Activated CD4-positive, alpha-beta T cell treated with anti-CD3 and anti-CD28 coated beads, Interleukin-2, amount 50 U/mL, for 1 hour (primary cell): ENCODE measurements around the gene CHD2.
"Not testable (repeated sequence)": the region's sequence is repeated elsewhere in the genome, so short reads cannot be mapped to it uniquely, and the experiment has no call there.

Experiments used
- DNase-seq: peaks from one replicate; pipeline ENCODE4 v3.0.0-alpha.2; 2020

Gene CHD2

DNA sequence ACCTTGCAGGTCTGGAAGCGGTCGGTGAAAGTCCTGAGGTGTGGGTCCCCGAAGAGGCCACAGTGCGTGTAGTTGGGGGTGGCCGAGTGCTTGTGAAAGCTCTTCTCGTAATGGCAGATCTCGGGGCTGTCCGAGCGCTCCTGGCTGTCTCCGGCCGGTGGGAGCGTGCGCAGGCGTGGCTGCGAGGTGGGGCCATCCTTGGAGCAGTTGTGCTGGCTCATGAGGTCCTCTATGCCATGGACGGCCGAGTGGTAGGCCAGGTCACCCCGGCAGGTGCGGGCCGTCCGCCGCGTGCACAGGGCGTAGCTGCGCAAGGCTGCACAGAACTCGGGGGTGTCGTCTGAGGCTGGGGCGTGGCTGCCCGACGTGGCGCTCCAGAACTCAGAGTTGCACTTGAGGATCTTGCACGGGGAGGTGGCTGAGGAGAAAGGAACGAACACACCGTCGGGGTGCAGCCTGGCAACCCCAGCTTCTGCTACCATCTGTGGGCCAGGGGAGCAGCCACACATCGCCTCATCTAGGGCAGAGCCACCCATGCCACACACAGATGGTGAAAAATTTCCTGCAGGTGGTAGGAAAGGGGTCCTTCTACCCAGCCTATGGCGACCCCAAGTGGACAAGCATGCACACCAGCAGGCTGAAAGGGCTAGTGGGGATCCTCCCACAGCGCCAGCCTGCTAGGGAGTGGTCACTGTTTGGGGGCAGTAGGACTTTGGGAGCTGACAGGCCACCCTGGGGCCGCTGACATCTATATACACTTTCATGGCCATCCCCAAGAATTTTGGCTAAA lies 152.2 kb downstream of the CHD2 start:
- no peak for DNase-seq

DNA sequence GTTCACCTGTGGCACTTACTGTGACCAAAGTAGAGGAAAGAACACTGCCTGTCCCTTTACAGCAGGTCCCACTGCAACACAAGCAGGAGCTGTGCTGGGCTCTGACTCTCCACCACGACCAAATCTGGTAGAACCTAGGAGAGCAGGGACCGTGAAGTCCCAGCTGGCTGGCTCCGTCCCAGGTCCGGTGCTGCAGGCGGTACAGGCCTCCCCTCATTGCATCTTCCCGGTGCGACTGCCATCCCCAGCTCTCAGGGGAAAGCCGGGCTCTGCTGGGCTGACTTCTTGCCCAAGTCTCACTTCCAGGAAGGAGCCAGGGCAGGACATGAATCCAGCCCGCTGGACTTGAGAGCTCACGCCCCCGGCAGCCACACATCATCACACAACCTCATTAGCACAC lies 155.1 kb downstream of the CHD2 start:
- DNase-seq, result no peak

DNA sequence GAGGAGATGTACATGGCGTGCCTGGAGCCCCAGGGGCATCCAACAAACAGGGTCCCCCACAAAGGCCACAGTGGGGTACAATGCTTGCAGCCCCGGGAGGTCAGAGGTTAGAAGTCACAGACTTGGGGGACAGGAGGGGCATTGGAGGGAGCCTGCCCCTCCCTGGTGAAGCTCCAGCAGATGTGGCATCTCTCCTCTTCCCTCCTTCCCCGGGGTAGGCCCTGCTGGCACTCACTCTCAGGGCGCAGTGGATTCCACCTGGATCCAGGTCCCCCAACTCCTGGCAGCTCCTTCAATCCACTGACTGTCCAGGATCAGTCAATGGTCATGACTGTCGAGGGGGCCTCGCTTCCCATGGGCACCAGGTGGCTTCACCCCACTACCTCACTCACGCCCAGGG lies 156.7 kb downstream of the CHD2 start:
- no peak for DNase-seq

DNA sequence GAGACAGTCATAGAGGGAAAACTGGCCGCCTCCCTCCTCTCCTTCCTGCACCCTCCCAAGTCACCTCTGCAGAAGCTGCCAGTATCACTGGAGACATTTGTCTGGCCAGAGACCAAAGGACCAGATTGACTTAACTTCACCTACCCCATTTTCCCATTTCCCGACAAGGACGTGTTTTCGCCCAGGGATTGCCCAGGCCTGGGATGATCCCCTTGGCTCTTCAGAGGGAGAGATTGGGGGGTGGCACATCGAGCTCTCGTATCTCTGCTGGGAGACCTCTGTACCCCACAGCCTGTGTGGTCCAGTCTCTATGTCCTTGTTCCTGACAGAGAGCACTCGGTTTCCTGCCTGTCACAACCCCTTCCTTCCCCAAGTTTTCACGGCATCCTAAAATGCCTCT lies 157.5 kb downstream of the CHD2 start:
- no peak for DNase-seq

DNA sequence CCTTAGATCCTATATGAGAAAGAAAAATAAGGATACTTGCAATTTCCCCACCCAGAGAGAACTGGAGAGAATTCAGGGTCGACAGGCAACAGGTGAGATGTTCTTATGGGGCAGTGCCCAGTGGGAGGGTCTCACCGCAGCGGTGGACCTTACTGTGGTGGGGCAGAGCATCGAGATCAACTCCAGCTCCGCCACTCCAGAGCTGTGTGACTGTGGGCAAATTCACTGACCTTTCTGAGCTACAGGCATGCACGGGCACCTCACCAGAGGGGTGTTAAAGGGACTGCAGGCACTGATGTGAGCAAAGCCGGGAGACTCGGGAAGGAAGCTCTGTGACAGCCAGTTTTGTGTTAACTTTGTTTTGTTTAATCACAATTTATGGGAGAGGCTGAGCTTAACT lies 158.0 kb downstream of the CHD2 start:
- no peak for DNase-seq

DNA sequence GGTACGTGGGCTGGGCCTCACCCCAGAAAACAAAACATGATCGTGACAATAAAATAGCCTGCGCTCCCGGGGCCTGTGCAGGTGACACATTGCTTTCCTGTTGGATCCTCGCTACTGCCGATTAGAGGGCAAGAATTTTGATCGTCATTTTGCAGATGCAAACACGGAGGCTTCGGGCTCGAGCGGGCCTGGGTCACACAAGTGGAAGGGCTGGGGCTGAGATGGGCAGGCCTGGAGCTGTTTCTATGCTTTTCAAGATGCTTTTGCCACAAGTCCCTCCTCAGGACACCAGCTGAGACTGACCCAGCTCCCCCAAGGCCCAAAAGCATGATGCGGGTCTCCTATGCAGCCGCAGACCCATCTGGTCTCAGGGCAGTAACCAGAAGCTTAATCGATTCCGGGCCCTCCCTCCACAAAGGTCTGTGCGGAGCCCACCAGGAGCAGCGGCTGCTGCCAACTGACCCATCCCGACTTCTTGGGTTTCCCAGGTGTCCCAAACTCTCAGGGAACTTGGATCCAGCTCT lies 158.8 kb downstream of the CHD2 start:
- no peak for DNase-seq

DNA sequence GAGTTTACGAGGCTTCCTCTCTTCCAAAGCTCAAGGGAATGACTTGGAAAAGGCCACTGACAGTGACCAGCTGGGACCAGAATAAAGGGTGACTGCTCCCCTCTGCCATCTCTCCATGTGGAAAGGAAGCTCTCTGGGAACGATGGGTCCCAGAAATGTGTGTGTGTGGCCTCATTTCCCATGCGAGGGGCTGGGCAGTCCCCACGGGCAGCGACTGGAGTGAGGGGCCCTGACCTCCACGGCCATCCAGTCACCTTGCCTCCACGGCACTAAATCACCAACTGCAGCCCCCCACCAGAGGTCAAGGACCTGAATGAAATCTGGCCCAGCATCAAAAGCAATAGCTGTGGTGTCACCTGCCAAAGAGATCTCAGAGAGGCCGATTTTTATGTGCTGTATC lies 159.3 kb downstream of the CHD2 start:
- DNase-seq, result no peak

DNA sequence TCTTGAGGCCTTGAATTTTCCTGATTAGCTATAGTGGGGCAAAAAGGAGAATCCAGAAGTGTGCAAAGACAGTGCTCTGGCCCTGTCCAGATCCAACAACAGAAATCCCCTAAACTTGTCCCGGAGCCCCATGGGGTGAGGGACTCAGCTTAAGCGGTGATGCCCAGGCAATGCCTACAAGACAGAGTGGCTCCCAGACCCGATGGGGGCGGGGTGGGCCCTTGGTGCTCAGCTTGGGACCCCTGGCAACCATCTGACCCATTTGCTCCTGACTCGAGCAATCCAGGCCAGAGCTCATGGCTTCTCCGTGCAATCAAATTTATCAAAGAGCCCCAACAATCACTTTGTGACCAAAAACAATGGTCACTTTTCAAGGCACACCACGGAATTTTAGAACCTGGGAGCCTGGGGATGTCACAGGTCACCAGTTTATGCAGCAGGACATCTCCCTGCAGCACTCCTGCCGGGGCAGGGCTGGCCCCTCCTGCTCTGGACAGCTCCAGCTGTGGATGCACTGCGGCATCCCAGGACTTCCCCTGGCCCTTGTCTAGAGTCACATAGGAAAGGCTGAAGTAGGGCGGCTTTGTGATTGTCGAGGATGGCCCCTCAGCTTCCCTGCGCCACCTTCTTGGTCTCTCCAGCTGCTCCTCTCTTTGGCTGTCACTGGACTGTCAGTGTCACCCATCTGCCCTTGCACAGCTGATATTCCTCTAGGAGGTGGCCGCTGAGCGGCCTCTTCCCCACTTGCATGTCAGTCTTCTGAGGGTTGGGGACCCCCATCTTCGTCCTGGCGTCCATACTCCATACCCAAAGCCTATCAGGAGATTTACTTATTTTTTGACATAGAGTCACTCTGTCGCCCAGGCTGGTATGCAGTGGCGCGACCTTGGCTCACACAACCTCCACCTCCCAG lies 160.5 kb downstream of the CHD2 start:
- DNase-seq, result no peak

DNA sequence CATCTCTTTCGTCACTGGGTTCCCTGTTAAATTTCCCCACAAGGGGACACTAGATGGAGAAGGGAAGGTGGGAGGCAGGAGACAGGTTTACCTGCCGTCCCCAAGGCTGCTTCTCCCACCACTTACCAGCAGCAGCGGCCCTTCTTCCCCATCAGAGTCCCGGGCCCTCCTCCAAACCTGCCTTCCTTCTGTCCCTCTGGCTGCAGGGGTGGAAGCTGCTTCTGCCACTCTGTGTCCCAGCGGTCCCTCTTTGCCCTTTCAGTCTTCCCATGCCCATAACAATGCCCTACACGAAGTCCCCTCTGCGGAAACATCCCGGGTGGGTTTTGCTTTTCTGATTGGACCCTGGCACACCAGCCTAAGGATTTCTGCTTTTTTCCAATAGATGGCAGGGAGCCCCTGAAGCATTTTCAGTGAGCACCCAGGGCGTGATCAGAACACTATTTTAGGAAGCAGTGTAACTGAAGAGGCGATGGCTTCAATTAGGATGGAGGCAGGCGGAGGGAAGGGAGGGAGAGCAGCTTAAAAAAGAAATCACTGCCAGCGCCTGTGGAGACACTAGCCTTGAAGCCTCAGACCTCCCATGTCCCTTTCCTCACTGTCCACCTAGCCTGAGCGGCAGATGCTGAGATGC lies 162.6 kb downstream of the CHD2 start:
- DNase-seq, result not testable (repeated sequence)

DNA sequence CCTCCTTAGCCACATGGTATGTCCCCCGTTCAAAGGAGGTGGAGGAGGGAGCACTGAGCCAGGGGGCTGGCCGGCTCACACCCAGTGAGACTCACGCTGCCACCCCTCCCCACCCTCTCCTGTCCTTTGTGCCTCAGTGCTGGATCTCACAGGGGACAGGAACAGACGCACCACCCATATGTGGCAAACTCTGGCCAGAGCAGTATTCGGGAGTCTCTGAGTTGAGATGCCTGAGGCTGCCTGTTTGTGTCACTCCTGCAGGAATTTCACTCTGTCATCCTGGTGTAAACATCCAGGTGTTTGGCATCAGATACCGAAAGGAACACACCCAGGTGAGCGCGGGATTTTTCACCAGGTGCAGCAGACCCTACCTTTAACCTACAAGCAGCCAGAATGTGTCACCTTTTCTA lies 163.1 kb downstream of the CHD2 start:
- DNase-seq, result no peak

DNA sequence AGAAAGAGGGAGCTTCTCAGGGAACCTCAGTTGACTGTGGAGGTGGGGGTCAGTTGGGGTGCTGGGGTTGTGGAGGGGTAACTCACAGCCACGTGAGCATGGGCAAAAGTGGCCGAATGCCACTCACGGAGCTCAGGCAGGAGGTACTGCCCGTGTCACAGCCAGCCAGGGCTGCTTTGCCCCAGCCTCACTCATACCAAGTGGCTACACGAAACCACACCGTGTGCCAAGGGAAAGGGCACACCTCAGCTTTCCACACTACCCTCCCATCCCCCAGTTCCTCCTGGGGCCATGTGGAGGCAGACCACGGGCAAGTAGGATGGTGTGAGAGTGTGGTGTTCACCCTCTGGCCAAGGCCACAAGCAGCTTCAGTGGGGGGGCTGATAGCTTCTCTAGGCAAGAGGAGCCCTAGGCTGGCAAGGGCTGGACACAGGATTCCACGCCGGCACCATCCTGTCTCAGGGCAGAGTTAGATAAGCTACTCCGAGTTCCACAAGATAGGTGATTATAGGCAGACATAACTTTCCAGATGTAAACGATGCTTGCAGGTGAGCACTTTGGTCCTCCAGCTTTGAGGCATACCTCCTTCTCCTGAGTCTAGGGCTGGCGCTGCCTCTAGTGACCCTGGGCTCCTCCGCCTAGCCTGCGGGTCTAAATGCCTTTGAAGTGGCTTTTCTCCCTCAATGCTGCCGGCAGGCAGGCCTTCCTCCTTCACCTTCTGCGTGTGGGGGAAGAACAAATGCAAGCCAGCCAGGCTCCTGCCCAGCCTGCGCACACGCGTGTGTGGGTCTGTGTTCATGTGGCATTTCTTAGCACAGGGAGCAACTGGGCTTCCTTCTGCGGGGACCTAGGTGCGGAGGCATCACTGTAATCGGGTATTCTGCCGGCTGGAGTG lies 163.9 kb downstream of the CHD2 start:
- no peak for DNase-seq

DNA sequence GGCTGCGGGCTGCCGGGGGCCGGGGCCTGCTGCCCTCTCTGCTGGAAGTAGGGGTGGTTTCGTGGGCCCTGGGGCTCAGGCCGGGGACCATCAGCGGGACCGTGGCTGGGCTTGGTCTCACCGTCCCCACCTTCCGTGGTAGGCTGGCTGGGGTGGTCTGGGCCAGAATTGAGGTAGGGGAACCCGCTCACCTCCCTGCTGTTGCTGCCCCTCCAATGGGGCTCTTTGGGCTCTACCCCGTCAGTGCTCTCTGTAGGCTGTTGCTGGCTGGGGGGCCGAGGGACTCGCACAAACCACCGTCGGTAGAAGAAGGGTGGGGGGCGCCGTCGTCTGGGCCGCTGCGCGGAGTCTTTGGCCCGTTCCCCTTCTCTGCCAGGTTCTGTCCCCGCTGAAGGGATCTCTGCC lies 165.5 kb downstream of the CHD2 start:
- no peak for DNase-seq

DNA sequence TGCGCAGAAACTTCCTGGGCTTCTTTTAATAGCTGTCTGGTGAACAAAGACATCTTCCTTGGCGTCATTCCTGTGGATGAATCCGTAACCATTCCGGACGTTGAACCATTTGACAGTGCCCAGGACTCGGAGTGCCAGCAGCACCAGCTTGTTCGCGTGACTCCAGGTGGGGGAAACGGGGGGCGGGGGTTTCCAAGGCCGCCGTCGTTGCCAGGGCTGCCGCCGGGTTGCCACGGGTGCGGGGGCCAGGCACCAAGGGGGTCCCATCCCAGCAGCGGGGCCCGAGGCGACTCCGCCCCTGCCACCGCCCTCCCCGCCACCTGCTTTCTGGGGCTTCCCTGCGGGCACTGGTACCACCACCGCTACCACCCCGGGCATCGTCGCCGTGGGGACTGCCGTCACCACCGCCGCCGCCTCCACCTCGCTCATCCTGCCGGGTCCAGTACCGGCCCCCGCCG lies 166.1 kb downstream of the CHD2 start:
- no peak for DNase-seq

DNA sequence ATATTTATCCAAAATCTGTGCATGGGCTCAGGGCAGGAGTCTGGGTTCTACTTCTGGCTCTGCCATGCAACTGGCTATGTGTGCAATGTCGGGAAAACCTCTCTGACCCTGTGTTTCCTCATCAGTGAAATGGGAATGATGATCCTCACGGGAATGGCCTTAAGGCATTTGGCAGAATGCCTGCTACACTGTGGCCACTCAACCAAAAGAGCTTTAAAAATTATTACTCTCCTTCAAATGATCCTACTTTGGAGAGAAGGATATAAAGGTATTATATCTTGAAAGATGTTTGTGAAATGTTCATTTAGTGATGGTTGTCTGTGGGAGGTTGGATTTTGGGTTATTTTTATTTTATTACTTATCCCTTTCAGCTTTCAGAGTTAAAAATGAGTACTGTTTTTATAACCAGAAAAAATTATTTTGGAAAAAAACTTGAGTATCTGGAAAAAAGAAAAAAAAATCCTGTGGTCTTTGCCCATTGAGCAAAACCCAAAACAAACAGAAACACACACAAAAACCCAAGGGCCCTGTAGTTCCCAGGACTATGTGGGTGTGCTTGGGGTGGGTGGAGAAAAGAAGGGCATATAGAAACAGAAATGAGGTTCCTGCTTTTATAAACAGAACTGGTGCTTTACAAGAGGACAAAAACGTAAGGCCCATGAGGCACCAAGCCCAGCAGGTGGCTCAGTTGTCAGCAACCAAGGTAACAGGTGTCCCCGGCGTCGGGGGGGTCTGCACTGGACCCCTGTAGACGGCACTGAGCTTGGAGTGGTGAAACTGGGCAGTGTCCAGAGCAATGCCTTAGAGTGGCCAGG lies 166.9 kb downstream of the CHD2 start:
- no peak for DNase-seq

DNA sequence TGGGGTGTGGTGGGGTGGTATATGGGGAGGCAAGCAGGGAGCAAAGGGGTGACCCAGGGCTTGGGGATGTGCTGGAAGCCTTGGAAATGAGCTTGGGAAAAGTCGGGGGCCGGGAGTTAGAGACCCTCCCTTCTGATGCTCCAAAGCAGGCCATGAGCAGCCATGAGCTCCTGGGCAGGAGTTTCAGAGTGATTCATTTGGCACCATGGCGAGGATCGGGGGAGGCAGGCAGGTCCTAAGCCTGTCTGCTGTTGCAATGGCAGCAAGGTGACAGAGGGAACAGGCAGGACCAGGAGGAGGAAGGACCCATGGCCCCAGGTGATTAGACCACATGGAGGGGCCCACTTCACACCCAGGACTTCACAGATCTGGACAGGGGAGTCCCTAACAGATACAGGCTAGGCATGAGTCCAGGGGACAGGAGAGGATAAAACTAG lies 167.5 kb downstream of the CHD2 start:
- no peak for DNase-seq

DNA sequence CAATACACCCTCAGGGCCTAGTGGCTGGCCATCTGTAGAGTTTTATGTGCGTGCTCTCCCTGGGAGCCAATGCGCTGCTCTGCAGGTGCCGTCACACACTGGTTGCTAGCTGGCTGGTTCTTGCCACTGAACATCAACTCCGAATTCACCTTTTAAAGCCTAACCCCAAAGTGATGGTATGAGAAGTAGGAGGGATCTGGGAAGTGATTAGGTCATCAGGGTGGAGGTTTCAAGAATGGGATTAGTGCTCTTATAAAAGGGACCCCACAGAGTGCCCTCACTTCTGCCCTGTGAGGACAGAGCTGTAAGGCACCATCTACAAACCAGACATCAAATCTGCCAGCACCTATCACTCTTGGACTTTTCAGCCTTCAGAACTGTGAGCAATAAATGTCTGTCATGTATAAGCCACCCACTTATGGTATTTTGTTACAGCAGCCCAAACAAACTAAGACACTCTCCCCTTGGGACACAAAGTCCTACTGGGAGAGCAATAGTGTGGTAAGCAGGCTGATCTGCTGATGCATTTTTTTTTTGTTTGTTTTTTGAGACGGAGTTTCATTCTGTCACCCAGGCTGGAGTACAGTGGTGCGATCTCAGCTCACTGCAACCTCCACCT lies 168.6 kb downstream of the CHD2 start:
- no peak for DNase-seq

DNA sequence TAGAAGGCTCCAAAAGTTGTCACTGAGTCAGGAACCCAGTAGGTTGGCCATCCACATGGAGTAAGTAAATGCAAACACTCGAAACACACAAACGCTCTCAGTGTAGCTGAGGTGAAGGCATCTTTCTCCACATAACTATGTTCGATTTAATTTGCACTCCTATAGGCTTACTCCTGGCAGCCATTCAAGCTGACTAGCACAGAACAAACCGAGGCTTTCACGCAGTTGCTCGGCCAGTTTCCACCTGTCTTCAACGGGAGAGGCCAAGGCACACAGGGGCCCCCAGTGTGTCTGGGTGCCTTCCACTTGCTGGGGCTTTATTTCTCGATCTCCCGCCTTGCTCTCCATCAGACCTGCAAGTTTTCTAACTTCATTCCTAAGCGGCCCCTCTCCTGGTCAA lies 170.0 kb downstream of the CHD2 start:
- DNase-seq, result no peak

DNA sequence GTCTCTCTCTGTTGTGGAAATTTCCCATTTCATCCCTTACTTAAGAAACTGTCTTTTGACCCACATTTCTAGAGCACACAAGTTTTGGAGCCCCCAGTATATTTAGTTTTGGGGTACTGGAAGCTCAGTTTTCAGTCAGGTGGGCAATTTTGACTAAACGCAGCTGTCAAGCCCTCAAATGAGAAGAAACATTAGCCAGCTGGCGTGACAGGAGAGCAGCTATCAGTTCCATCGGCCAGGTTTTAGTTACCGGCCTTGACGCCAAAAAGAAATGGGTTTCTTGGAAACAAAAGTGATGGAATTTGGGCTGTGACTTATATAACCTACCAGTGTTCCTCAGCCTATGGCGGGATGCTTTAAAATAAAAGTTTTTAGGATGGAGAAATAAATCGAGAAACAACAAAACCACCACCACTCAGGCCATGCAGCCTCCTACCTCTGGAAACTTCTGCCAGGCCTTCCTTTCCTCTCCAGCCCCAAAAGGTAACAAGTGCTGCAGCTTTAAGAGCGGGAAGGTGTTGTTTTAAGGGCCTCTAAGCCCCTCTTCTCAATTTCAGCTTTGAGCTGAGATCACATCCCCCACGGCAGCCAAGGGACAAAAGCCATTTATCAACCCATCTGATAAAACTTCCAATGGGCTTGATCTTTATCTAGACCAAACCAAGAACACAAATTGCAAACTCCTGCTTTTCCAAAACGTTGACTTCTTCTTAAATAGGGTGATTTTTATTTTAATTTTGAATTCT lies 170.6 kb downstream of the CHD2 start:
- no peak for DNase-seq

DNA sequence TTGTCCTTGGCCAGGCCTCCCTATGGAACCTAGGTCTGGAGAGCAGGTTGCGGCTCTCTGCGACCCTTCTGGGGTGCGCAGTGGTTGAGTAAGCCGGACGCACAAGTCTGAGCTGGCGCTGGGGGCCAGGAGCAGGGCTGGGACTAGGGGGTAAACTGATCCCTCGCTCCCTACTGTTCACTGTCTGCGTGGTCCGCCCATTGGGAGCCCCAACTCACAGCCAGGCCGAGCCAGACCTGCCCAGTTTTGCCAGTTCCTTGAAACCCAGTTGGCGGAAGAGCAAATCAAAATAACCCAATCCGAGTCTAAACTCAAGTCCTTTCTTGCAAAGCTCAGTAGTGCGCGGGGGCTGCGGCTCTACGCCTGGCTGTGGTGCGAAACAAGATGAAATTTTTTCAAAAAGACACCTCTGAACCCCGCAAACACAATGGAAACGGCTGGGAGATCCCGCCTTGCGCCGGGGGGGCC lies 171.4 kb downstream of the CHD2 start:
- DNase-seq, result no peak

DNA sequence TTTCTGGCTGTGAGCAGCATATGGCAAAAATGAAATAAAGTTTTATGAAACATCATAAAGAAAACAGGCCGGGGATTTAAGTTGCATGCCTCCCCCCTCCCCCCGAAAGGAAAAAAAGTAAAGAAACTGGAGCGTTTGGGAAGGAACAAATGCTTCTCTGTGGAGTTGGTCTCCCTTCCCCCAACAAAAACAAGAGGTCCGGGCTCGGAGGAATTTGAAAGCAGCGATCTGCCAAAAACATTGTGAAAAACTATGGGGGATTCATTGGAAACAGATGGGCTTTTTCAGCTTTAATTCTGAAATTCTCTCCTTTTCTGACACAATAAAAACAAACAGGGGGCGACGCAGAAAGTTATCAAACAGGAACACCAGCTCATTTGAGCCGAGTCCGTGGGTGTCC lies 171.9 kb downstream of the CHD2 start:
- no peak for DNase-seq
